ENCODE measurements around the gene OSBP2.

OSBP2 gene

GRCh38 chr22:30742291-30743256 is 47.9 kb downstream of the OSBP2 start:
- H3K4me3 ChIP-seq (ENCODE audit: low read depth, low read length), result no peak overlapping the region
- no peak for TF ChIP-seq CTCF (IDR thresholded peaks at IDR 0.05; ENCODE audit: borderline replicate concordance, insufficient read depth, low read depth, low read length)

GRCh38 chr22:30743257-30744020 is 48.8 kb downstream of the OSBP2 start:
- no peak for TF ChIP-seq CTCF (IDR thresholded peaks at IDR 0.05; ENCODE audit: borderline replicate concordance, insufficient read depth, low read depth, low read length)
- H3K4me3 ChIP-seq (ENCODE audit: low read depth, low read length), result no peak overlapping the region

GRCh38 chr22:30744224-30744623 is 49.5 kb downstream of the OSBP2 start:
- no peak for TF ChIP-seq CTCF (IDR thresholded peaks at IDR 0.05; ENCODE audit: borderline replicate concordance, insufficient read depth, low read depth, low read length)
- no peak overlapping the region for H3K4me3 ChIP-seq (ENCODE audit: low read depth, low read length)

- no peak for TF ChIP-seq CTCF (IDR thresholded peaks at IDR 0.05; ENCODE audit: borderline replicate concordance, insufficient read depth, low read depth, low read length)
- H3K4me3 ChIP-seq (ENCODE audit: low read depth, low read length), result no peak overlapping the region
Observed at GRCh38 chr22:30747493-30747892, 52.8 kb downstream of the OSBP2 start.

- TF ChIP-seq CTCF (IDR thresholded peaks at IDR 0.05; ENCODE audit: borderline replicate concordance, insufficient read depth, low read depth, low read length), result no peak
- H3K4me3 ChIP-seq (ENCODE audit: low read depth, low read length), result no peak overlapping the region
Observed at GRCh38 chr22:30749272-30749671, 54.6 kb downstream of the OSBP2 start.

- H3K4me3 ChIP-seq (ENCODE audit: low read depth, low read length), result no peak overlapping the region
- TF ChIP-seq CTCF (IDR thresholded peaks at IDR 0.05; ENCODE audit: borderline replicate concordance, insufficient read depth, low read depth, low read length), result no peak
Observed at GRCh38 chr22:30749849-30750248, 55.2 kb downstream of the OSBP2 start.
